ENCODE data around the gene ANXA10.

Gene ANXA10

DNA sequence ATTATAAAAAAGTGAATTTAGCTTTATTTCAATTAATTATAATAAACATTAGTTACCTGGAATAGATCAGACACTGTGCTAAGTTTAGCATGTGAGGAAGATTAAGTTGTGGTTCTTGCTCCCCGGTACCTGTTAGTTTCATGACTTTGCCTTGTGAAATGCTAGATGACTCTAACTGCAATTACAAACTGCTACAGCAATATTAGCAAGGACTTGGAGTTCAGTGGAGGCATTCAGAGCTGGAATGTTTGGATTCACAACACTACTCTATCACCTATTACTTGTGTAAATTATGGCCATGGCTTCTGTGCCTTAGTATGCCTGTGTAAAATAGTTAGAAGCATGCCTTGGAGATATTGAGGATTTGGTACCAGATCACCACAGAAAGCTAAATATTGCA lies 21.4 kb upstream of the ANXA10 start:
- no peak overlapping the region for H3K4me3 ChIP-seq (ENCODE audit: low read length)
- TF ChIP-seq, protein P1, sequence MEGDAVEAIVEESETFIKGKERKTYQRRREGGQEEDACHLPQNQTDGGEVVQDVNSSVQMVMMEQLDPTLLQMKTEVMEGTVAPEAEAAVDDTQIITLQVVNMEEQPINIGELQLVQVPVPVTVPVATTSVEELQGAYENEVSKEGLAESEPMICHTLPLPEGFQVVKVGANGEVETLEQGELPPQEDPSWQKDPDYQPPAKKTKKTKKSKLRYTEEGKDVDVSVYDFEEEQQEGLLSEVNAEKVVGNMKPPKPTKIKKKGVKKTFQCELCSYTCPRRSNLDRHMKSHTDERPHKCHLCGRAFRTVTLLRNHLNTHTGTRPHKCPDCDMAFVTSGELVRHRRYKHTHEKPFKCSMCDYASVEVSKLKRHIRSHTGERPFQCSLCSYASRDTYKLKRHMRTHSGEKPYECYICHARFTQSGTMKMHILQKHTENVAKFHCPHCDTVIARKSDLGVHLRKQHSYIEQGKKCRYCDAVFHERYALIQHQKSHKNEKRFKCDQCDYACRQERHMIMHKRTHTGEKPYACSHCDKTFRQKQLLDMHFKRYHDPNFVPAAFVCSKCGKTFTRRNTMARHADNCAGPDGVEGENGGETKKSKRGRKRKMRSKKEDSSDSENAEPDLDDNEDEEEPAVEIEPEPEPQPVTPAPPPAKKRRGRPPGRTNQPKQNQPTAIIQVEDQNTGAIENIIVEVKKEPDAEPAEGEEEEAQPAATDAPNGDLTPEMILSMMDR (conservative IDR thresholded peaks at IDR 0.05; ENCODE audit: low read length), result no peak
- DNase-seq (ENCODE audit: low read depth), result no peak

DNA sequence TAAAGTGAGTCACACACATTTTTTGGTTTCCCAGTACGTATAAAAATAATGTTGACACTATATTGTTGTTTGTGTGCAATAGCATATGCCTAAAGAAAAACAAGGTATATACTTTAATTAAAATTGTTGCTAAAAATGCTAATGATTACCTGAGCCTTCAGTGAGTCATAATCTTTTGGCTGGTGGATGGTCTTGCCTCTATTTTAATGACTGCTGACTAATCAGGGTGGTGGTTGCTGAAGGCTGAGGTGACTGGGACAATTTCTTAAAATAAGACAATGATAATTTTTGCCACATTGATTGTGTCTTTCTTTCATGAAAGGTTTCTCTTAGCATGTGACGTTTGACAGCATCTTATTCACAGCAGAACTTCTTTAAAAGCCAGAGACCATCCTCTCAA lies 21.0 kb upstream of the ANXA10 start:
- no peak for DNase-seq (ENCODE audit: low read depth)
- H3K4me3 ChIP-seq (ENCODE audit: low read length), result no peak overlapping the region
- TF ChIP-seq, protein P1 (conservative IDR thresholded peaks at IDR 0.05; ENCODE audit: low read length), result no peak

DNA sequence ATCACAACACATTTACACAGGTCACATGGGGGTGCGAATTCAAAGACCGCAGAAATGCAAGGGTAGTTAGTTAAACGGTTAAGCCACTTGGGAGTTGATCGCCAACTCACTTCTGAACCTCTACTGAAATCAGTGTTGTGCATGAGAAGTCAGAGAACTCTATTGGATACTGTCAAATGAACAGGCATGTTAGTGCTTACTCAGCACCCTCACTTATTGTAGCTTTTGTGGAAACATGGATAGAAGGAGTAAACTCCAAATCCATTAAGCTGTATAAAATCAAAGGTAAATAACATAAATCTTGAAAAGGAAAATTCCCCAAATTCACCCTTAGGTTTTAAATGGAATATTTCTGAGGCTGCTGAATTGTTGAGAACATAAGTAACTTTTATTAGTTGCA lies 17.5 kb upstream of the ANXA10 start:
- TF ChIP-seq, protein P1 (conservative IDR thresholded peaks at IDR 0.05; ENCODE audit: low read length), result no peak
- DNase-seq (ENCODE audit: low read depth), result no peak
- no peak overlapping the region for H3K4me3 ChIP-seq (ENCODE audit: low read length)

DNA sequence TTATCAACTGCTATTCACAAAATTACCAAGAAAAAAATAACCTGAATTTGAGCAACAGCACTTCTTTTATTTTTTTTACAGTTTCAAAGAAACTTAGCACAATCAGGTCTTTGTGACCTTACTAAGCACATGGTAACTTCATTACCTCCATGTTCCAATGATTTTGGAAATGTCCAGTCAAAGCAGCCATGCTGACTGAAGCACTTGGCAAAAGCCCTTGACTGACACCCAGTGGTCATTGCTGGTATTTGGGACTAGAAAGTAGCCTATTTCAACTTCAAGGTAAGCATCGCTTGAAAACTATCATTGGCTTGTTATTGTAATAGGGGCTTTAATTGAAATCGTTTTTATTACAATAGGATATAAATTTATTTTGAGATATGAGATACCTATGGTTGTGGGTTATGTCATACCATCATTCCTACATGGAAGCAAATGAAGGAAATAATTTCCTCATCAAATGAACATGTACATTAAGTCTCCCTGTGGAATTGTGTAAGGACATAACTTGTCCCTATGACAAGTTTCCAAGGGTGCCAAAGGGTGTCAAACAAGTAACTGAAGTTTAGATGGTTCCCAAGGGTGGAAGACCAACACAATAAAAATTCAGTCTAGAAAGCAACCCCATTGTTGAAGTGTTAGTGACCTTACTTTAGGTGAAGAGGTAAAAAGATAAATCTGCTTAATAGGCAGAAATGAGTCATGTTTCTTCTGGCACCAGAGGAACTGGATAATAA lies 15.2 kb upstream of the ANXA10 start:
- DNase-seq (ENCODE audit: low read depth), result peak; percentile 56
- H3K4me3 ChIP-seq (ENCODE audit: low read length), result no peak overlapping the region
- TF ChIP-seq, protein P1 (conservative IDR thresholded peaks at IDR 0.05; ENCODE audit: low read length), result peak; percentile 100

DNA sequence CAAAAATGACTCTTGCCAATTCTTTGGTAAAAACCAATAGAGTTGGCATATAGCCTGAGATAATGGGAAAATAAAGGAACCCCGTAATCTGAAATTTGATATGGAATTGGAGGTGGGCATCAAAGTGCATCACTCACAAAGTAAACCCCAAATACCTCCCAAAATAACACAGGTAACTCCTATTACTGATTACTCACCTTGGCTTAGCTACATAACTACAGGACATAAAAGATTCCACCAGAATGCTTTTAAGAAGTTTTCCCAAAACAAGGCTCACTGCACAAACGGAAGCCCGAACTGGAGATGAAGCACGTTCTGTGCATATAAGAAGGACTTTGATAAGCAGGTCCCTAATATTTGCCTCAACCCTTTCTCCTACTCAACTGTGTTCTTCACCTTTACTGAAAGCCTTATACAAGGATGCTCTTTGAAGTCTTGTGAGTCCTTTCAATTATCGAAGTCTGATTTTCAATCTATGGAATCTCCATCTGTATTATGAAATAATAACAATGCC lies 14.6 kb upstream of the ANXA10 start:
- DNase-seq (ENCODE audit: low read depth), result no peak
- no peak overlapping the region for H3K4me3 ChIP-seq (ENCODE audit: low read length)
- TF ChIP-seq, protein P1 (conservative IDR thresholded peaks at IDR 0.05; ENCODE audit: low read length), result no peak

DNA sequence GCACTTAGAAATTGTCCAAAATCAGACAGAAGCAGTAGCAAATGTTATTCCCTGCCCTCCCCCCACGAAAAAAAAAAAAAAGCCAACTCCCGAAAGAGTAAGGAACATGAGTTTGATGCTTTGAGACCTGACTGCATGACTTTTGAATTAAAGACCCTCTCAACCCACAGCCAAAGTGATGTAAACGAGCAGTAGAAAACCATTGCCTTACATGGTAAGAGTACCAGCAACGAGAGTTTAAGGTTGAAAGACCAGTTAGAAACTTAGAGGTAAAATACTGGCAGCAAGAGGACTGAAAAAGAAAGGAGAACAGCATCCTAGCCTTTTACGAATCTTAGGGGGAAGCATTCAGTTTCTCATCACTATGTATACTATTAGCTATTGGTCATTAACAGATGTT lies 10.0 kb upstream of the ANXA10 start:
- no peak for DNase-seq (ENCODE audit: low read depth)
- no peak overlapping the region for H3K4me3 ChIP-seq (ENCODE audit: low read length)
- TF ChIP-seq, protein P1 (conservative IDR thresholded peaks at IDR 0.05; ENCODE audit: low read length), result no peak

DNA sequence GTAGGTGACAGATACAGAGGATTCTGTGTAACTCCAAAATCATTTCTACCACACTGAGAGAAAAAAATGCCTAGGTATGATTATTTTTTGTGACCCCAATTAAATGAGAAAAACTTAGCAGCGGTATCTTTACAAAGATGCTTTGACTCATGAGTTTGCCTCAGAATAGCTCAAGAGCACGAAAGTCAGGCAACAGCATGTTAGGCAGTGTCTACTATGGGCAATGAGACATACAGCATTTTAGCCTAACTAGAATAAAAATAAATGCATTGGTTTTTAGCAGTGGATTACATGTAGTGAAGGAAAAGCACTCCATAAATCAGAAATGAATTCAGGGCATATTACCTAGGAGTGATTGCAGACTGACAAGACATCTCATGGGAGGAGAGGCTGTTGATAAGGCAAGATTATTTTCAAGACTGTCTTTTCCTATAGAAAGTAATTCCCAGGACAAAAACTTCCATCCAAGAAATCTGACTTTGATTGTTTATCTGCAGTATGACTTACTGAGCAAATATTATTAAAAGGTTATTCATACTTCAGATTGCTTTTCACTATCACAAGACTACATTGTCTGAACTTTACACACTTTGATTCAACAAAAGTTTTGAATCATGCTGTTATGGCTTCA lies 3.6 kb downstream of the ANXA10 start:
- no peak overlapping the region for H3K4me3 ChIP-seq (ENCODE audit: low read length)
- TF ChIP-seq, protein P1 (conservative IDR thresholded peaks at IDR 0.05; ENCODE audit: low read length), result no peak
- no peak for DNase-seq (ENCODE audit: low read depth)

All from AG10803 (cell line).